MM.1S (cell line): ENCODE results near the gene TMEM263.

ENCODE experiments used
- DNase-seq: peaks from one replicate; pipeline ENCODE4 v3.0.0-alpha.2; 2015
- H2AFZ ChIP-seq: fragments of 300-600 bp; sonication (generic); 2 replicates; pipeline ENCODE4 v1.6.0; 2016; ENCODE audit warnings: antibody characterized with exemption, low read length
- H3F3A ChIP-seq: fragments of 300-600 bp; sonication (generic); 2 replicates; pipeline ENCODE4 v1.6.1; 2016; ENCODE audit warnings: mild to moderate bottlenecking, antibody characterized with exemption, low read length, moderate library complexity, mixed read lengths; ENCODE audit not compliant: insufficient read depth
- H3K27ac ChIP-seq: fragments of 300-600 bp; sonication (generic); 2 replicates; pipeline ENCODE4 v1.5.1; 2016; ENCODE audit warnings: mild to moderate bottlenecking, low read length
- H3K27me3 ChIP-seq: fragments of 300-600 bp; sonication (generic); replicated peaks from 2 replicates; pipeline ENCODE4 v1.6.0; 2016; ENCODE audit warnings: low read length; ENCODE audit not compliant: insufficient read depth
- H3K36me3 ChIP-seq: fragments of 300-600 bp; sonication (generic); replicated peaks from 2 replicates; pipeline ENCODE4 v1.6.1; 2016; ENCODE audit warnings: mild to moderate bottlenecking, low read length, mixed read lengths; ENCODE audit not compliant: insufficient read depth
- H3K4me1 ChIP-seq: fragments of 300-600 bp; sonication (generic); 2 replicates; pipeline ENCODE4 v1.6.1; 2016; ENCODE audit warnings: low read length, mixed read lengths
- H3K4me2 ChIP-seq: fragments of 300-600 bp; sonication (generic); 2 replicates; pipeline ENCODE4 v1.6.0; 2016; ENCODE audit warnings: low read depth, low read length
- H3K4me3 ChIP-seq: fragments of 300-600 bp; sonication (generic); 2 replicates; pipeline ENCODE4 v1.5.1; 2016; ENCODE audit warnings: low read length, mixed read lengths
- H3K79me2 ChIP-seq: fragments of 300-600 bp; sonication (generic); 2 replicates; pipeline ENCODE4 v1.6.1; 2016; ENCODE audit warnings: mixed run types, low read length, mixed read lengths
- H3K9ac ChIP-seq: fragments of 300-600 bp; sonication (generic); 2 replicates; pipeline ENCODE4 v1.6.1; 2016; ENCODE audit warnings: low read length, mixed read lengths
- H3K9me2 ChIP-seq: fragments of 300-600 bp; sonication (generic); replicated peaks from 2 replicates; pipeline ENCODE4 v1.6.1; 2016; ENCODE audit warnings: mild to moderate bottlenecking, low read length, mixed read lengths; ENCODE audit not compliant: insufficient read depth
- H3K9me3 ChIP-seq: fragments of 300-600 bp; sonication (generic); replicated peaks from 2 replicates; pipeline ENCODE4 v1.6.1; 2016; ENCODE audit warnings: mild to moderate bottlenecking, low read length, mixed read lengths; ENCODE audit not compliant: insufficient read depth
- H4K20me1 ChIP-seq: fragments of 300-600 bp; sonication (generic); 2 replicates; pipeline ENCODE4 v1.6.1; 2016; ENCODE audit warnings: mild to moderate bottlenecking, low read length, moderate library complexity, mixed read lengths; ENCODE audit not compliant: insufficient read depth
- CTCF ChIP-seq: fragments of 300-600 bp; sonication (generic); IDR thresholded peaks from 2 replicates; pipeline ENCODE4 v1.5.1; 2016; ENCODE audit warnings: antibody characterized with exemption, low read length, mixed read lengths
- EZH2 ChIP-seq: fragments of 300-600 bp; sonication (generic); optimal IDR thresholded peaks from 2 replicates; pipeline ENCODE3; 2017; ENCODE audit warnings: low read depth, mild to moderate bottlenecking, antibody characterized with exemption, low read length, mixed read lengths
- EZH2phosphoT487 ChIP-seq: fragments of 300-600 bp; sonication (generic); IDR thresholded peaks from 2 replicates; pipeline ENCODE4 v1.6.1; 2018; ENCODE audit warnings: antibody characterized with exemption, low read length

TMEM263 gene

GRCh38 chr12:106954462-106955376 is 988 bp upstream of the TMEM263 start:
- Histone ChIP-seq H3K27ac (no peak overlapping the region), H3K9me2 (no peaks in the 10 kb centered on the region), H3K27me3 (no peaks in the 10 kb centered on the region), H3K9ac (peak overlapping the region; percentile 70; the same call in 1 of the 2 replicates), H2AFZ (peak overlapping the region; percentile 79), H4K20me1 (no peaks in the 10 kb centered on the region), H3K79me2 (peaks cover 14% of the 10 kb centered on the region; the same call in 1 of the 2 replicates), H3K4me2 (peak overlapping the region; percentile 75), H3K36me3 (no peaks in the 10 kb centered on the region), H3K9me3 (no peaks in the 10 kb centered on the region), H3K4me3 (peak overlapping the region; percentile 92), H3K4me1 (peaks cover 5% of the 10 kb centered on the region), H3F3A (no peaks in the 10 kb centered on the region)
- peak; percentile 19 for DNase-seq
- TF ChIP-seq EZH2 (no peak), EZH2phosphoT487 (no peak)

- DNase-seq, result peak; percentile 47
- peak overlapping the region; percentile 79 for H2AFZ ChIP-seq
Observed at GRCh38 chr12:106956048-106956578, 406 bp downstream of the TMEM263 start.

GRCh38 chr12:106957583-106957982 is 1.9 kb downstream of the TMEM263 start:
- Histone ChIP-seq H3K4me2 (peak overlapping the region; percentile 75), H3K36me3 (no peaks in the 10 kb centered on the region), H3F3A (no peaks in the 10 kb centered on the region), H3K4me3 (peak overlapping the region; percentile 92), H3K9me3 (no peaks in the 10 kb centered on the region), H3K4me1 (peaks cover 5% of the 10 kb centered on the region), H3K27ac (no peak overlapping the region), H3K79me2 (peaks cover 14% of the 10 kb centered on the region; the same call in 1 of the 2 replicates), H4K20me1 (no peaks in the 10 kb centered on the region), H3K9ac (no peak overlapping the region; the same call in 1 of the 2 replicates), H3K9me2 (no peaks in the 10 kb centered on the region), H3K27me3 (no peaks in the 10 kb centered on the region), H2AFZ (no peak overlapping the region)
- DNase-seq, result no peak
- no peak for TF ChIP-seq EZH2
- no peak for TF ChIP-seq EZH2phosphoT487
- TF ChIP-seq CTCF, result no peak

More at GRCh38 chr12:106956048-106956578, 406 bp downstream of the TMEM263 start:
- Histone ChIP-seq H3K9me3 (no peaks in the 10 kb centered on the region), H3K4me1 (peaks cover 5% of the 10 kb centered on the region), H3K9me2 (no peaks in the 10 kb centered on the region), H3K79me2 (peaks cover 14% of the 10 kb centered on the region; the same call in 1 of the 2 replicates), H3K27me3 (no peaks in the 10 kb centered on the region), H3F3A (no peaks in the 10 kb centered on the region), H3K27ac (no peak overlapping the region; the same call in 1 of the 2 replicates), H4K20me1 (no peaks in the 10 kb centered on the region), H3K4me2 (peak overlapping the region; percentile 75), H3K4me3 (peak overlapping the region; percentile 92), H3K9ac (peak overlapping the region; percentile 70), H3K36me3 (no peaks in the 10 kb centered on the region)
- TF ChIP-seq EZH2 (no peak), EZH2phosphoT487 (no peak), CTCF (no peak)
